Esophagus squamous epithelium (tissue), 5 donors: ENCODE results near the gene TMEM89. TPM values are rescaled to one million over a fixed set of nuclear protein-coding genes. Genes with fewer than 3 reads are reported as not detected.

Experiments
- DNase-seq: peaks from one replicate; lab custom pipeline; 2025; lab: John Stamatoyannopoulos, UW
- H3K27ac ChIP-seq, 4 donors: fragments of 200-600 bp; sonication (generic); one replicate each; pipeline ENCODE4 v1.5.1; 2016 to 2019; ENCODE audit warnings: mild to moderate bottlenecking in 1 of 4
- H3K27me3 ChIP-seq, 4 donors: fragments of 200-600 bp; sonication (generic); 1 replicate in 3 of 4; 2 replicates in 1 of 4; pipeline versions ENCODE4 v1.5.1 to v1.6.0; 2017 to 2021; ENCODE audit warnings: antibody characterized with exemption in 1 of 4
- H3K36me3 ChIP-seq, 3 donors: fragments of 200-600 bp; sonication (generic); one replicate each; pipeline ENCODE4 v1.5.1; 2016 to 2019
- H3K4me1 ChIP-seq, 3 donors: fragments of 200-600 bp; sonication (generic); one replicate each; pipeline ENCODE4 v1.5.1; 2017 to 2019
- H3K4me3 ChIP-seq, 4 donors: fragments of 200-600 bp; sonication (generic); 1 replicate in 3 of 4; 2 replicates in 1 of 4; pipeline ENCODE4 v1.5.1; 2016 to 2019; ENCODE audit warnings: mild to moderate bottlenecking in 2 of 4, moderate library complexity in 1 of 4
- H3K9me3 ChIP-seq, 3 donors: fragments of 200-600 bp; sonication (generic); one replicate each; pipeline ENCODE4 v1.5.1; 2016 to 2019
- POLR2A ChIP-seq, 4 donors: fragments of 450-650 bp; IDR thresholded peaks; one replicate each; pipeline ENCODE4 v1.6.1; 2017; ENCODE audit warnings: antibody characterized with exemption in 4 of 4, mild to moderate bottlenecking in 4 of 4, moderate library complexity in 3 of 4
- WGBS, 2 donors: methylation state at CpG; one replicate each; pipeline ENCODE4 v1.1.5; 2018; 5-methylcytosine and 5-hydroxymethylcytosine counted together
- intact Hi-C: fragments of 100-400 bp; cut with DNase I; formaldehyde crosslinking; loops from one replicate; pipeline ENCODE4 v1.15.0; 2022
- total RNA-seq, 4 donors: library from RNA; depleted of rRNA; stranded (reverse); fragments of >200 nt; gene quantifications; one replicate each; pipeline ENCODE4 v1.1.0, GENCODE V29; 2016
- TF ChIP-seq, protein P1 (sequence below), 6 experiments: fragments of 450-650 bp in 4 of 6; fragments of 200-600 bp in 2 of 6; sonication (generic) in 2 of 6; IDR thresholded peaks; one replicate each; pipeline ENCODE4 v1.5.1; 2016 to 2019; ENCODE audit warnings: antibody characterized with exemption in 6 of 6, mild to moderate bottlenecking in 4 of 6, moderate library complexity in 4 of 6
- donor health status: DM: yes; HTN: yes; CAD: no.

Gene TMEM89
- total RNA-seq, 4 donors from 2014 or later: not detected

DNA sequence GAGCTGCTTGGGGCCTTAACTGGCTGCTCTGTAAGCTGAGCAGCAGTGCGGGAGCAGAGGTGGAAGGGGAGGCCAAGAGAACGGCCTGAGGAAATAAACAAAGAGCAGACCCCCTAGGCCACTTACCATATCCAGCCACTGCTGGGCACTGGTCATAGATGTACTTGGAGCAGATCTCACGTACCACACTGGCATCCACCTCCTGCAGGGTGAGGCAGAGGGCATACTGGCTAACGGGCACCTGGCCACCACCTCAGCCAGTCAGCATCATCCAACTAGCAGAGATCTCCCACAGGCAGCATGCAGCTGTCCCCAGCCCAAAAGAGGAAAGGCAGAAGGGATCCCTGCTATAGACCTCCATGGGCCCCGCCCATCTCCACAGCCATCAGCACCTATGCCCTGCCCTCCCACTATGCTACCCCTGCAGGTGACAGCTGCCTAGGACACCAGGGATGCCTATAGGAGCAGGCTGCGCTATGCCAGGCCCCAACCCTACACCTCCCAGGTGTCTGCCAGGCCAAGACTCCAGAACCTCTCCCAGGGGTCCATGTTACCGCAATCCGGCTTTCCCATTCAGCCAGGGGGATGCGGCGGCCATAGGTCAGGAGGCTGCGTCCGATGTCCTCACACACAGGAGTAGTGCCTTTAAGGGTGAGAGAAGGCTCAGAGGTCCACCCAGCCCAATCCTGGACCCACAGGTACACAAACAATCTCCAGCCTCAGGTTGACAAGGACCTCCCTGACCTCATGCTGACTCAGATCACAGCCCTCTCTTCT is 21.9 kb downstream of the TMEM89 start:
- H3K9me3 ChIP-seq: no peaks in the 10 kb centered on the region
- H3K27me3 ChIP-seq: peaks cover 0 to 10% (median 0%) of the 10 kb centered on the region in 4 donors
- H3K4me3 ChIP-seq: no peak overlapping the region
- peaks cover 40 to 68% (median 51%) of the 10 kb centered on the region in 3 donors for H3K36me3 ChIP-seq
- H3K4me1 ChIP-seq: peaks cover 46 to 78% (median 54%) of the 10 kb centered on the region in 3 donors
- peak overlapping the region; percentile 82 to 90 (median 89) for H3K27ac ChIP-seq
- intact Hi-C loops: no loop called here
- WGBS, 2 donors: 79 to 81% methylated on average over 9 to 10 of the region's 12 CpGs
- no peak for TF ChIP-seq POLR2A (IDR thresholded peaks at IDR 0.05)
- TF ChIP-seq, protein P1, sequence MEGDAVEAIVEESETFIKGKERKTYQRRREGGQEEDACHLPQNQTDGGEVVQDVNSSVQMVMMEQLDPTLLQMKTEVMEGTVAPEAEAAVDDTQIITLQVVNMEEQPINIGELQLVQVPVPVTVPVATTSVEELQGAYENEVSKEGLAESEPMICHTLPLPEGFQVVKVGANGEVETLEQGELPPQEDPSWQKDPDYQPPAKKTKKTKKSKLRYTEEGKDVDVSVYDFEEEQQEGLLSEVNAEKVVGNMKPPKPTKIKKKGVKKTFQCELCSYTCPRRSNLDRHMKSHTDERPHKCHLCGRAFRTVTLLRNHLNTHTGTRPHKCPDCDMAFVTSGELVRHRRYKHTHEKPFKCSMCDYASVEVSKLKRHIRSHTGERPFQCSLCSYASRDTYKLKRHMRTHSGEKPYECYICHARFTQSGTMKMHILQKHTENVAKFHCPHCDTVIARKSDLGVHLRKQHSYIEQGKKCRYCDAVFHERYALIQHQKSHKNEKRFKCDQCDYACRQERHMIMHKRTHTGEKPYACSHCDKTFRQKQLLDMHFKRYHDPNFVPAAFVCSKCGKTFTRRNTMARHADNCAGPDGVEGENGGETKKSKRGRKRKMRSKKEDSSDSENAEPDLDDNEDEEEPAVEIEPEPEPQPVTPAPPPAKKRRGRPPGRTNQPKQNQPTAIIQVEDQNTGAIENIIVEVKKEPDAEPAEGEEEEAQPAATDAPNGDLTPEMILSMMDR (IDR thresholded peaks at IDR 0.05): no peak
- no peak for DNase-seq

DNA sequence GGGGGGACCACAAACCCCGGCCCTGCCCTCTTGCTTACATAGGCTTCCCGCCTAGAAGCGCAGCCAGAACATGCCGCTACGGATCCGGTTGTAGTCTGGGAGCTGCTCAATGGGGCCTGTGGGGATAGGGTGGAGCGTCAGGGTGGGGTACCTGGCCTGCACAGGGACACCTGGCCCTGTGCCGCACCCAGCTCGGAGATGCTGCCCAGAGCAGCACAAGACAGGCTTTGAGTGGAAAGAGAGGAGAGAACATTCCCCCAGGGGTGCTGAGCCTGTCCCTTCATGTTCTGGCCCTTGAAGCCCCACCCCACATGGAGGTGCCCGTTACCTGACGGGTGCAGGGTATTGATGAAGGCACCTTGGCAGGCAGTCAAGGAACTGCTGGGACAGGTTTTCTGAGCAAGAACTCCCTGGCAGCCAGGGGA is 22.5 kb downstream of the TMEM89 start:
- Histone ChIP-seq H3K4me3 (no peak overlapping the region), H3K36me3 (peaks cover 34 to 62% (median 46%) of the 10 kb centered on the region in 3 donors)
- 22 to 76% methylated on average over 3 to 7 of the region's 11 CpGs for WGBS, 2 donors

DNA sequence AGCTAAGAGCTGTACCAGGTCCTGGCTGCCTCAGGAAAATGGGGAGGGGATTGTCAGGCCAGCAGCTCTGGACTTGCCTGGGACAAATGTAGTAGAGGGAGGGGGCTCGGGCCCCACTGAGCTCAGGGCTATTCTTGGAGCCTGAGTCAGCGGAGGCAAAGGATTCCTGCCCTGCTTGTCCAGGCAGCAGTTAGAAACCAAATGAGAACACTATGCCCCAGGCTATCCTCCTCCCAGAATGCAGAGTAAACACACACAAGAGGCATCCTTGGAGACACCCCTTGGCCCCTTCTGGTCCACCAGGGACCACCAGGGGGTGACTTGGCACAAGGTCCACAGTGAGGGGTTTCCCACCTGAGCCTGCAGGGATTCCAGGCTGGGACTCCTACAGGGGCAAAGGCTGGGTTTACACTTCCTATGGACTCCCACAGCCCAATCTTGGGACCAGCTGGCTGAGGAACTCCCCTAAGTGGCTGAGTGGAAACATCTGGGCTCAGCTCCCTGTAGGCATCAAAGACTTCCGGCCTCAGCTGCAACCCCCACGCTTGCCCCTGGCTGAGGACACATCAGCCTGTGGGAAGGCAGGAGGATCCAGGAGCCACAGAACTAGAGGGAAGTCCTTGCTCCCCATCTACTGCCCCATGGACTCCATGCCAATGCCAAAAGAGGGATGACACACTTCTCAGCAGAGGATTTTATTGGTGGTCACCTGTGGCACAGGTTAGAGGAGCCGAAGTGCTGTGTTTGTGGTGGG is 23.1 kb downstream of the TMEM89 start:
- no peak for TF ChIP-seq POLR2A (IDR thresholded peaks at IDR 0.05)
- TF ChIP-seq, protein P1 (IDR thresholded peaks at IDR 0.05): no peak
- Histone ChIP-seq H3K9me3 (no peaks in the 10 kb centered on the region), H3K4me3 (peak overlapping the region in 1 of 4 donors; percentile 4), H3K36me3 (peaks cover 28 to 56% (median 40%) of the 10 kb centered on the region in 3 donors), H3K27ac (peak overlapping the region; percentile 82 to 90 (median 89)), H3K4me1 (peaks cover 54 to 90% (median 66%) of the 10 kb centered on the region in 3 donors), H3K27me3 (peaks cover 0 to 20% (median 0%) of the 10 kb centered on the region in 4 donors)
- intact Hi-C loops: no loop called here
- 29 to 40% methylated on average over 1 to 3 of the region's 5 CpGs for WGBS, 2 donors
- DNase-seq: no peak

More for the DNA sequence above, 22.5 kb downstream of the TMEM89 start:
- no peaks in the 10 kb centered on the region for H3K9me3 ChIP-seq
- no peak for TF ChIP-seq POLR2A (IDR thresholded peaks at IDR 0.05)
- TF ChIP-seq, protein P1 (IDR thresholded peaks at IDR 0.05): no peak
- H3K27me3 ChIP-seq: peaks cover 0 to 16% (median 0%) of the 10 kb centered on the region in 4 donors
- DNase-seq: no peak
- H3K27ac ChIP-seq: peak overlapping the region; percentile 82 to 90 (median 89)
- peaks cover 49 to 84% (median 60%) of the 10 kb centered on the region in 3 donors for H3K4me1 ChIP-seq
- intact Hi-C loops: no loop called here

- peaks cover 0 to 28% (median 0%) of the 10 kb centered on the region in 4 donors for H3K27me3 ChIP-seq
- no peak for TF ChIP-seq POLR2A (IDR thresholded peaks at IDR 0.05)
- TF ChIP-seq, protein P1 (IDR thresholded peaks at IDR 0.05): no peak
- no peak for DNase-seq
- H3K4me1 ChIP-seq: peaks cover 54 to 100% (median 69%) of the 10 kb centered on the region in 3 donors
- peak overlapping the region; percentile 82 to 90 (median 89) for H3K27ac ChIP-seq
- 79 to 81% methylated on average over 6 of the region's 6 CpGs for WGBS, 2 donors
- H3K4me3 ChIP-seq: no peak overlapping the region
- intact Hi-C loops: no loop called here
- peaks cover 19 to 50% (median 29%) of the 10 kb centered on the region in 3 donors for H3K36me3 ChIP-seq
- no peaks in the 10 kb centered on the region for H3K9me3 ChIP-seq
Observed at GRCh38 chr3:48597408-48597800, 24.2 kb downstream of the TMEM89 start.
